Stimulated activated CD8-positive, alpha-beta memory T cell treated with anti-CD3 and anti-CD28 coated beads, Interleukin-4, amount 100 ng/mL, for 4 hours (primary cell): ENCODE results near the gene NXPH1.
A peak's percentile ranks its signal among the peaks of the same experiment; 100 is the strongest.

Experiments used
- DNase-seq, 2 donors: peaks; one replicate each; pipeline ENCODE4 v3.0.0-alpha.2; 2020; ENCODE audit warnings: low read depth in 2 of 2, low spot score in 1 of 2

The NXPH1 gene

DNA sequence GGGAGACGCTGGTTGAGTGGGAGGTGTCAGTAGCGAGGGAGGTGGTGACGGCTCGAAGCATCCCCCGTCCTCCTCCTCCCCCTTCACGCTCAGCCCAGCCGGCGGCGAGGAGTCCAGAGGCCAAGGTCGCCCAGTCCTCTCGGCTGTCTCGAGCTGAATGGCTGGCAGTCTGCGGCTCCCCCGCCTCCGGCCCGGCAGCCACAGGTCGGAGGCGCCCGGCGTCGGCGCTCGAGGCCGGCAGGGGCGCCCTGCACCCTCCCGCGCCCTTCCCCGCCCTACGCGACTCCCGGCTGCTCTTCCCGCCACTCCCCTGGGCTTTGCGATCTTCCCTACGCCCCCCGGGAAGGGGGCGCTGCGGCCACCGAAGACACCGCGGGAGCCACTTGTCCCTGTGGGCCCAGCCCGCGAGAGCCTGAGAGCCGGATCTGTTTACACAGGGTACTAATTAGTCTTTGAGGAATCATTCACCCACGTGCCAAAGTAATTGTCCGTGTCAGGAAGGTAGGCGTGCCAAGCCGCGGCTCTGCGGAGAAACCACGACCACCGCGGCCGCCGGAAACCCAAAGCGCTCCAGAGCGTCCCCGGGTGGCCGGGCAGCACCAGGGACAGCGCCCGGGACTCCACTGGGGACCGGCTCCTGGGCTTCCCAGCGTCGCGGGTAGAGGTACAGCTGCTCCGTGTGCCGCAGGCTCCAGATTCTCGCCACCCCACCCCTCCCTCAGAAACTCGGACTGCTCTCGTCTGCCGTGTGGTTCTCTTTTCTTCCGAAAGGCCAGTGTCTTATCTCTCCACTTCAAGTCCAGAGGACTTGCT, at the start of gene NXPH1:
TSS of gene NXPH1 (plus strand) at position 133 of the 813 bp plus-strand sequence.
- no peak for DNase-seq

DNA sequence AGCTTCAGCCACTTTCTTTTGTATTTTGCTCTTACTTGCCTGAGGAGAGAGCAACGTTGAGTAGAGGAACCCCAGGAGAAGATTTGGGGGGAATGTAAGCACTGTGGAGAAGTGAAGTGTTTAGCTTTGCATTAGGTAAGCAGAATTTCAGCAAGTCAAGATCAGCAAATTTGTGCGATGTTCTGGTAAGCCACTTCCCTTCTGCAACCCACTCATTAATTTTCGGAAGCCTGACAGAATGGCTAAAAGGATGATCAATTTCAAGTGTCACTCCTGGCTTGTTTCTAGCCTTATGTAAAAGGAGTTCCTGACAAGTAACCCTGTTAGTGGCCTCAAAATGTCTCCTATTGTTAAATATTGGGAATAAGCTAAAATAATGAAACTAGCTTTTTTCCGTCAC, 48.5 kb upstream of the NXPH1 start:
- DNase-seq, result no peak

DNA sequence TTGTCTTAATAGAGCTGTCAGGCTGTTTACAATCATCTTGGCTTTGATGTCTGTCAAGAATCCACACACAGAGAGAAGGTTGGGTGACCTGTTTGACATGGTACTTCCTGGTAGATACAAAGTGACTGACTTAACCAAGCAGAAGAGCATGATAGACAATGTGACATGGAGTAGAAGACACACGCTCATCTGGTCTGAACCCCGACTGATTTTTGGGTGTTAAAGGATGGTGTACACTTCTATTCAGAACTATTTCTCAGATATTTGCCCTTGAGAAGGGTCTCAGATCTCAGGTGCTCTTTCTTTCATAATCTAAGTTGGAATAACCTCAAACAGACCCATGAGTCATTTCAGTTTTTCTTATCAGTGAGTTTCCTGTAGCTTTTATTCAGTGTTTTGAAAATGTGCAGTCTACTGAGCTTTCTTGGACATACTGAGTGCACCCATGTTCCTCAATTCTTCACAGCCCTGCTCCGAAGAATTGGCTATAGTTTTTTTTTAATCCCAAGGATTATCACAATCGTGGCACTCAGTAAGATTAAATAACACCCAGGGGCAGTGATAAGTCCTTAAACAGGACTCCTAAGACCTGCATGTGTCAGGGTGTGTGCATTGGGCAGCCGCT, 46.4 kb upstream of the NXPH1 start:
- DNase-seq, result no peak

DNA sequence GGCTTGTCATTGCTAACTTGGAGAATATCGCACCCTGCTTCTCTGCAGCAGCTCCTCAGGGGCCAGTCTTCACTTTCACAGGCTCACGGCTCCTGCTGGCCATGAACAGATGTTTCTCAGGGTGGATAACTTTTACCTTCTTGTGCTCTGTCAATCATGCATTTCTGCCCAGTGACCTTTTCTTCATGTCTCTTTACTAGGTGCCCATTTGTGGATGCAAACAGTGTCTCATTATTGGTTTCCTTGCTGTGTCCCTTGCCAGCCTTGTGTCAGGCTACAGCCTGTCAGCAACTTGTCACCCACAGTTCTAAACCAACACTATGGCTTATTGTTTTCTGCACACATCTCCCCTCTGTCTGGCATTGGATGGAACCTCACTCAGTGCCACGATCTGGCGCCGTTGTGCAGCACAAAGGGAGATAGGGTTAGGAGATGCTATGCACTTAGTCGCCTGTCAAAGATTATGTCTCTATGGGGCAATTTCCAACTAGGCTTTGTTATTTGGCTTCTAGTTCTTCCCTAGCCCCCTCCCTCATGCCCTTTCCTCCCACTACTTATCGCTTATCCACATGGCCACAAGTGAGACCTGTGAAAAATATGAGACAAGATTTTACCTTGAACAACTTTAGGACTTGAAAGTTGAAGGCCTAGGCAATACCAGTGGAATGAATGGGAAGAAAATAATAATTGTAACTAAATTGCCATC, 45.7 kb upstream of the NXPH1 start:
- no peak for DNase-seq

DNA sequence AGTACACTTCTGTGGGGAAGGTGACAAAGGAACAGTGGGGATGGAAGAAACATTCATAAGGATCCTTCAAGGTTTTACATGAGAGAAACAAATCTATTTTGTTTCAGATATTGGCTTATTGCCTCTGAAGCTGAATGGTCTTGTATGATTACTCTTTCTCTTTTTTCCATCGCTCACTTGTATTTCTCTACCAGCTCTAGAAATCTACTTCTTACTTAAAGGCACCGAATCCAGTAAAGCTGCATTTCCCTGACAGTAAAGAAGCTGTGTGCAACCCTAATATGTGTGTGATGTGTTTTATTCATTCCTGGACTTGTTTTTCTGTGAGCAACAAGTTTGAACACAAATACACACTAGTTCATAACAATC, 45.2 kb upstream of the NXPH1 start:
- DNase-seq, result no peak

DNA sequence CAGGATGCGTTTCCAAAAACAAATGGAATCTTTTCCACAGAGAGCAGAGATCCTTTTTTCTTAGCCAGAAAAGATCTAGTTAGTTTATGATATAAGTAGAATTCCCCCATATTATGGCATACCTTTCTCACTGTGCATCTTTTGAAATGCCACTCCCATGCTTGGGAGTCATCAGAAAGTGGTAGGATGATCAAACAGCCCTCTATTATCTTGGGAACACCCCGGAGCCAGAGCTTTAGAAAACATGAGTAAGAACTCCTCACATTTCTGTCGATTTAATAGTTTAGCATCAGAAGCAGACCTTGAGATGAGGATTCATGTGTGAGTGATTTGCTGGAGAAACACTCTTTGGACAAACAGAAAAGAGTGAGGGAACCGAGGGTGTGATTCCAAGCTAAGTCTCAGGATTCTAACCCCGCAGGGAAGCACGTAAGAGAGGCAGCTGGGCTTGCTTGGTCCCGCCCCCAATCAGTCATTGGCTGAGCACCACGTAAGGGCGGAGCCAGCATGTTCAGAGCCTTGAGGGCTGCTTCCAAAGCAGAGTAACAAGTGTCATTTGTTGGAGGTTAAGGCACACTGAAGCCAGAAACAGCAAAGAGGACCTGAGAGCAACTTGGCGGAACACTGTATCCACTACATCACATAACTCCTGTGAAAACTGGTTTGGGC, 43.7 kb upstream of the NXPH1 start:
- no peak for DNase-seq

DNA sequence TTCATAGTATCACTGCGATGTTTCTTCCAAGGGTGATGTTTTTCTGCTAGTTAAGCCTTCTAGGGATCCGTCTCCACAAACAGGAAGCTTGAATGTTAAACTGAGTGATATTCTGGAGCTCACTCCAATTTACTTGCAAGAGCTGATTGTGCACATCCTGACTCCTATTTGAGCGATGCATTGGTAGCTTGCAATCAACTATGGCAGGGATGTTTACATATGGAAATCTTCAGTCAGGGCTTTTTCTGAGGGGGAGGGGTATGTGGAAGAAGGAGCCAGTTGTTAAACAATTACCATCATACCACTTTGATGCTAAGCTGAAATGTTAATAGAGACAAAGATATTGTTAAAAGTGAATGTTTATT, 43.2 kb upstream of the NXPH1 start:
- no peak for DNase-seq

DNA sequence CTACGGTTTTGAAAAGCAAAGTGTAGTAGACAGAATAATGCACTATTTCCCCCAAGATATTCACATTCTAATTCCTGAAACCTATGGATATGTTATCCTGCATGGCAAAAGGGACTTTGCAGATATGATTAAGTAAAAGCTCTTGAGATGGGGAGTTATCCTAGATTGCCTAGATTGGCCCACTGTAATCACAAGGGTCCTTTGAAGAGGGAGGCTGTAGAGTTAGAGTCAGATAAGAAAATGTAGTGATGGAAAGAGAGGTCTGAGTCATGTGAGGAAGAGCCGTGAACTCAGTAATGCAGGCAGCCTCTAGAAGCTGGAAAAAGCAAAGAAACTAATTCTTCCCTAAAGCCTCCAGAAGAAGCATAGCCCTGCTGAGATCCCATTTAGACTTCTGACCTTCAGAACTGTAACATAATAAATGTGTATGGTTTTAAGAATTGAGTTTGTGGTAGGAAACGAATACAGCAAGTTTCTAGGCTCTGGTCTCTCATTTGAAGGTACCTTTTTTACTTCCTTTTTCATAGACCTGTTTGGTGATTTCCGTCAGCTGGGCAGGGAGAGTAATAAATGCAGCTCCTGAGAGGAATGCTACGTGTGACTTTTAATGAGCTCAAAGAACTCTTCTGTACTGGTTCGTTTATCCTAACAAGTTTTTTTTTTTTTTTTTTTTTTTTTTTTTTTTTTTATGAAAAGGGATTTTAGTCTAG, 41.9 kb upstream of the NXPH1 start:
- no peak for DNase-seq

DNA sequence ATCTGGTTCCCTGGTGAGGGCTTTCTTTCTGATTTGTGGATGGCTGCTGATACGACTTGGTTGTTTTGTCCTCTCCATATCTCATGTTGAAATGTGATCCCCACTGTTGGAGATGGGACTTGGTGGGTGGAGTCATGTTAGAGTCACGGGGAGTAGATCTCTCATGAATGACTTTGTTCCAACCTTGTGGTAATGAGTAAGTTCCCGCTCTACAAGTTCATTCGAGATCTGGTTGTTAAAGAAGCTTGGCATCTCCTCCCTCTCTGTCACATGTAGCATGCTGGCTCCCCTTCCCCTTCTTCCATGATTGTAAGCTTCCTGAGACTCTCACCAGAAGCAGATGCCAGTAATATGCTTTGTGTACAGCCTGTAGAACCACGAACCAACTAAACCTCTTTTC, 37.1 kb upstream of the NXPH1 start:
- DNase-seq, result no peak

DNA sequence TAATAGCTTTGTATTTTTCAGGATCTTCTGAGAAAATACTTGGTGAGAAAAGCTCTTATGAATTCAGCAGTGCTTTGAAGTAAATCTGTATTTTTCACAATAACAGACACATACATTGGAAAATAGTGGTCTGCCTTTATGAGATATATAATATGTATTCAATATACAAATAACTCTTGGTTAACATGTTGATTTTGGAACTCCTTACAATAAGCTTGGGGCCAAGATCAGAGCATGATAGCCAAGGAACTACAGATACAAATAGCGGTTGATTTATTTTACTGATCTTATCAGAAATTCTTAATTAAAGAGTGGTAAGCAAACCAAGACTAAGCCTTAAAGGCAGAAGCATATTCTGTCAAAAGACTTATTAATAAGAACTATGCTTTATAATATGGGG, 24.5 kb upstream of the NXPH1 start:
- DNase-seq, result no peak

DNA sequence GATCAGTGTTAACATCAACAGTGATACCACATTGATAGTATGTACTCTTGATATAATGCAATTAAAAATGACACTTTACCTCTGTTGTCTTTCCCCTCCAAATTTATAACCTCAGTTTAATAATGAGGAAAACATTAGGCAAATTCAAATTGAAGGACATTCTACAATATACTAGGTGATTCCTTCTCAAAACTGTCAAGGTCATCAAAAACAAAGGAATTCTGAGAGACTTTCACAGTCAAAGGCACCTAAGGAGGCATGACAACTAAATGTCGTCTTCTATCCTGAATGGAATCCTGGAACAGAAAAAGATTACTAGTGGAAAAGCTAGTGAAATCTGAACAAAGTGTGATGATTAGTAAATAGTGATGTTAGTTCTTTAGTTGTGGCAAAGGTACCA, 22.3 kb upstream of the NXPH1 start:
- DNase-seq, result no peak

DNA sequence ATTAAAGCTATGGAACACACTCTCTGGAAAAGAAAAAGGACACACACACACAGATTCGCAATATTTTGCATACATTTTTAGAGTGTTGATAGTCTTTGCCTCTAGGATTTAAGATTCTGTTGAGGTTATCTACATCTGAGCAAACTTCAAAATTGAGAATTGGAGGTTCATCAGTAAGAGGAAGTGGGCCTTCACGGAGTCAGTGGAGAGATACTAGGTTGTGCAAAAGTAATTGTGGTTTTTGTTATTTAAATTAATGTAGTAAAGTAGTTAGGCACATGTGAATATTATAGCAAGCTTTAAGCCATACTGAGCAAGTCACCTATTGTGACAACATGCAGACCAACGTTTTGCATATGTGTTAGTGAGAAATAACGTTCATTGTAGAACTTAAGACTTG, 19.8 kb upstream of the NXPH1 start:
- DNase-seq, result no peak

DNA sequence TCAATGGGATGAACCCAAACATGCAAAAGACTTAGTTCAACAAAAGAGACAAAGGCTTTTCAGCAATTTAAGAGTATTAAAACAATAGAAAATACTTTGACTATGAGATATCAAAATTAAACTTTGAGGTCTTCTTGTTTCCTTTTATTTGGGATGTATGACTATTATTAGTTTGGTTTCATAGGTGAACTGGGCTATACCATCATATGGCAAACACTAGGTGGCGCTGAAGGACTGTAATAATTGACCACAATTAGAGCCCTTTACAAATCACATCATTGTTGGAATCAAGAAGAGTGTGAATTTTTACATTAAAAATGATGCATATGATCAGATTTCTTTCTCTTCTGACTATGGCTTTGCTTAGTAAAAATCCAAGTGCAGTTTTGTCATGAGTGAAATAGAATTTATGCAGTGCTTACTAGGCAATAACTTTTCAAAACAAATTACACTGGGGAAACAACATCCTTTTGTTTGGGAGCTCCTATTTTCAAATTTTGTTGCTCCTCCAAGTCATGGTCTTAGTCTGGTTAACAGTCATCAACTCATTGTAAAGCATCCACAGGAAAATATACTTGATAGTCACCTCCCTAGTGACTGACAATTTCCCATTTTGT, 14.7 kb upstream of the NXPH1 start:
- peak in 1 of 2 donors; percentile 4 for DNase-seq

DNA sequence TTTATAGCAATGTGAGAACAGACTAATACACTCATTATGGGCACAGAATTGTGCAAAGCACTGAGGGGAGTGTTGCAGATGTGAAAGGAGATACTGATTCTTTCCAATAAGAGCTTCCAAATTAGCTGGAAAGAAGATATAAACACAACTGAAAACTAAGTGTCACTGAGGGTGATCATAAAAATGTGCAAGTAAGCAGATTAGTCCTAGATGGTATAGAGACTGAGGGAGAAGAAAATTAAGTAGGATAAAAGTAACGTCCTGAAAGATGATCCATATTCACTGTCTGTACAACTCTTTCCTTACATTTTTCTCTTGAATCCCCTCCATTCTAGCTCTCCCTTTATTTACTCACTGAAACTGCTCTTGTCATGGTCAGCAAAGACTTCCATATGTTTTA, 11.2 kb upstream of the NXPH1 start:
- DNase-seq, result no peak

DNA sequence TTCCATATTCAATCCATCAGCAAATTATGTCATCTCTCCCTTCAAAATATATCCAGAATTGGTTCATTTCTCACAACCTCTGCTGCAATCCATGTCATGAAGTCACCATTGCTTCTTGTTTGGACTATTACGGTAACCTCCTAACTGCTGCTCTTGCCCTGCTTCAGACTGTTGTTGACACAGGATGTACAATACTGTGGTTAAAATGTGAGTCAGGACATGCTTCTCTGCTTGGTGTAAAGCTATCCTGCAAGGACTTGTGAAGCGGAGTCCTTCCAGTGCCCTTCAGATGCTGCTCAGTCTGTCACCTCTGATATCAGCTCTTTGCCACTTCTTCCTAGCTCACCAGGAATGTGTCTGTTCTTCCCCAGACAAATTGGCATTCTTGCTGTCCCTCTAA, 10.4 kb upstream of the NXPH1 start:
- DNase-seq, result no peak

DNA sequence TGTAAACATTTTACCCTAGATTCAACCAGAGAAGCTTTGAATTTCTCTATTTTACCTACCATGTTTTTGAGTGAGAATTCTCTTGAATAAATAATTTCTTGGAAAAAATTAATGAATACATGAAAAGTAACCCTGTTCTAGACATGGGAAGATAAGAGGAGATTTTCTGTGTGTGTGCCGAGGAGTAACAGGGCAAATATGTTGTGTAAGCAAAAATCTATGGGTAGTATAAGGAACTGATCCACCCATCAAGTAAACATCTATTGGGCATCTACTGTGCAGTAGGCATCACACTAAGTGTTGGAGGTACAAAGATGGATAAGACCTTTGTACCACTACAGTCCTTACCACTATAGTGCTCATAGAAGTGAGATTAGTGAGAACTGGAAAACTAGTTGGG, 8.2 kb upstream of the NXPH1 start:
- DNase-seq, result no peak

DNA sequence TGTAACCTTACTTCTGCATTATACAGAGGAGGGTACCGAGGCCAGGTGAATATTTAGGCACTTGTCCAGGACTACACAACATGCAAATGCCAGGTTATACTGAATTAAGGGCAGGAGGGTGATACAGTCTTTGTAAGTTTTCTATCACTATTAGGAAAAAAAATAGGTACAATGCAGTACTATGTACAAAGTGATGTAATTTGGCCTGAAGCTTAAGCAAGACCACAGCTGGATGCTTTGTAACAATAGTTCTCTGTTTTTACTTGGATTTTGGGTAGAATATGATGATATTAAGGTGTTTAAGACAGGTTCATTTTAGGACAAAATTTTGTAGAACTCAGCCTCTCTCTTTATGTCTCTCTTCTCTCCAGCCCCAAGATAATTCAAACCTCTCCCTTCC, 2.8 kb upstream of the NXPH1 start:
- DNase-seq, result no peak

DNA sequence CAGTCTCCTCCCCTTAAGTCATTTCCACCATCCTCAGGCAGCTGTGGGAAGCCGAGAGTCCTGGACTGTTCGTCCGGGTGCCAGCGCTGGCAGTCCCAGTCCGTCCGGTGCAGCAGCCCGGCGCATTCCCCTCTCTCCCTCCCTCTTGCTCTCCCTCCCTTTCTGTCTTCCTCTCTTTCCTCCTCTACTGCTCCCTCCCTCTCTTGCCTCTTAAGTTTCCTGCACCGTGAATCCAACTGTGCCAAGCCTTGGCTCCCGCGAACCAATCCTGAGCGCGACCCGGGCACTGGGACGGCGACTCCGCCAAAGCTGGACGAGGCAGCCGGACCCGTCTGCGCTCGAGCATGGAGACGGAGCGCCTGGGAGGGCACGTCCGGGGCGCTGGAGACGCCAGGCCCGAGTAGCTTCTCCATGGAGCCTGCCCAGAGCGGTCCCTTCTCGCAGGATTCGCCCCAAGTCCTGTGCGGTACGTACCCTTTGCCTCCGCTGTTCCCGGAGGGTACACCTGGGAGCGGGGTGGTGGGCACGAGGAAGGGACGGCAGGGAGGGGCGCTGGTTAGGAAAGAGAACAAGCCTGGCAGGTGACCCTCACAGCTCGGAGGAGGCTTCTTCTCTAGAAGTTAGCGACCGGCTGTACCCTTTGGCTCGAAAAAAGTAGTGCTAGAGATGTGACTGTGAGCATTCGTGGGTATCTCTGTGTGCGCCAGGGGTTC, 1.0 kb downstream of the NXPH1 start:
- DNase-seq, result no peak

DNA sequence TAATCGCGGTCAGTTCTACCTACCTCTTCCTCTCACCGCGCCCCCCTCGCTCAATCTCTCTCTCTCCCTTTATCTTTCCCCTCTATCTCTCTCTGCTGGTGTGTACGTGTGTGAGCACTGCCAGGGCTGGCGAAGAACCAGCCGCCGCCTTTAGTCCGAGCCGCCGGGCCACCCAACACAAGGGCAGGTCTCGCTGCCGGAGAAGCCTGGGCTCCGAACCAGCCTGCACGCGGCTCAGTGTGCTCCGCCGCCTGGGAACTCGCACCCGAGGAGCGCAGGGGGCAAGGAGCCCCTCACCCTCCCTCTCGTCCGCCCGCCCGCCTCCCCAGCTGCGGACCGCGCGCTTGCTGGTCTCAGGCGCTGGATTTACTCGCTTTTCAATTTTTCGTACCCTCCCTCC, 1.7 kb downstream of the NXPH1 start:
- no peak for DNase-seq
